Activated CD8-positive, alpha-beta memory T cell treated with anti-CD3 and anti-CD28 coated beads for 36 hours (primary cell): ENCODE data around the gene USP13. TPM values are rescaled to one million over a fixed set of nuclear protein-coding genes. Genes with fewer than 3 reads are reported as not detected.
"Not testable (repeated sequence)": the region's sequence is repeated elsewhere in the genome, so short reads cannot be mapped to it uniquely, and the experiment has no call there.

Experiments
- CTCF ChIA-PET: fragments of 350-600 bp; sonication (Branson Sonifier 250); formaldehyde crosslinking; loops from one replicate; lab custom pipeline; 2021; ENCODE audit warnings: antibody characterized with exemption; lab: Charles Lee
- POLR2A ChIA-PET: fragments of 350-600 bp; sonication (Branson Sonifier 250); formaldehyde crosslinking; loops from one replicate; lab custom pipeline; 2021; ENCODE audit warnings: antibody characterized with exemption; lab: Charles Lee
- total RNA-seq, 2 experiments: library from RNA; stranded (reverse); gene quantifications; one replicate each; pipeline ENCODE4 v1.2.3, GENCODE V29; 2021

The USP13 gene, protein sequence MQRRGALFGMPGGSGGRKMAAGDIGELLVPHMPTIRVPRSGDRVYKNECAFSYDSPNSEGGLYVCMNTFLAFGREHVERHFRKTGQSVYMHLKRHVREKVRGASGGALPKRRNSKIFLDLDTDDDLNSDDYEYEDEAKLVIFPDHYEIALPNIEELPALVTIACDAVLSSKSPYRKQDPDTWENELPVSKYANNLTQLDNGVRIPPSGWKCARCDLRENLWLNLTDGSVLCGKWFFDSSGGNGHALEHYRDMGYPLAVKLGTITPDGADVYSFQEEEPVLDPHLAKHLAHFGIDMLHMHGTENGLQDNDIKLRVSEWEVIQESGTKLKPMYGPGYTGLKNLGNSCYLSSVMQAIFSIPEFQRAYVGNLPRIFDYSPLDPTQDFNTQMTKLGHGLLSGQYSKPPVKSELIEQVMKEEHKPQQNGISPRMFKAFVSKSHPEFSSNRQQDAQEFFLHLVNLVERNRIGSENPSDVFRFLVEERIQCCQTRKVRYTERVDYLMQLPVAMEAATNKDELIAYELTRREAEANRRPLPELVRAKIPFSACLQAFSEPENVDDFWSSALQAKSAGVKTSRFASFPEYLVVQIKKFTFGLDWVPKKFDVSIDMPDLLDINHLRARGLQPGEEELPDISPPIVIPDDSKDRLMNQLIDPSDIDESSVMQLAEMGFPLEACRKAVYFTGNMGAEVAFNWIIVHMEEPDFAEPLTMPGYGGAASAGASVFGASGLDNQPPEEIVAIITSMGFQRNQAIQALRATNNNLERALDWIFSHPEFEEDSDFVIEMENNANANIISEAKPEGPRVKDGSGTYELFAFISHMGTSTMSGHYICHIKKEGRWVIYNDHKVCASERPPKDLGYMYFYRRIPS
- 10 to 100 TPM; 12.9 to 13.8 TPM for total RNA-seq

DNA sequence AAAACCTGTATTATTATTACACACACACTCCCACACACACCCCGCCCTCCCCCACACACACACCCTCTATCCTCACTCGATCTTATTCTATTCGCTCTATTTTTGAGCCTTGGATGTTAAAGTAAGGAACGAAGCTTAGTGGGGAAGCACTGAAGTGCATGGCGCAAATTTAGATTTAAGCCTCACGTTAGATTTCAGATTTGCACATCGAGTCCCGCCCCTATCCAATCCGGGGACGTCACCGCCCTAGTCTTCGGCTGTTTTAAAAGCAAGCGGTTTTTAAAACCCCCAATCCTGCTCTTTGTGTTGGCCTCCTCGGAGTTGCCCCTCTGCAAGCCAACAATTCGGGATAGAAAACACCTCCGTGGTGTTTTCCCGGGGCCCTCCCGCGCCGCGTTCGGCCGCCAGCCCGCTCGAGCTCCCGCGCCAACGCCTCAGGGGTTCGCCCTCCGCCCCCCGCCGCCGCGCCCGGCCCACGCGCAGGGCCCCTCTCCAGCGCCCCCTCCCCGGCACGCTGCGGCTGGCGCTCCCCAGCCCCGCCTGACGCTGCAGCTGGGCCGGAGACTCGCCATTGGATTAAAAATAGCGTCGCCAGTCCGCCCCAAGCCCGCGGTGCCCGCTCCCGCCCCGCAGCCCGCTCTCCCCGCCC, at the start of gene USP13:
TSS of gene USP13 (plus strand) at position 594 of the 649 bp plus-strand sequence. CDS start 186 bp downstream, outside the sequence.
- ChIA-PET POLR2A (interaction anchor here (1.0 kb wide), 1 partner anchor 48 kb away, joined by 3 read pairs; the partner anchor contains the start of genes MRPL47 and NDUFB5), CTCF (no interaction called here)

DNA sequence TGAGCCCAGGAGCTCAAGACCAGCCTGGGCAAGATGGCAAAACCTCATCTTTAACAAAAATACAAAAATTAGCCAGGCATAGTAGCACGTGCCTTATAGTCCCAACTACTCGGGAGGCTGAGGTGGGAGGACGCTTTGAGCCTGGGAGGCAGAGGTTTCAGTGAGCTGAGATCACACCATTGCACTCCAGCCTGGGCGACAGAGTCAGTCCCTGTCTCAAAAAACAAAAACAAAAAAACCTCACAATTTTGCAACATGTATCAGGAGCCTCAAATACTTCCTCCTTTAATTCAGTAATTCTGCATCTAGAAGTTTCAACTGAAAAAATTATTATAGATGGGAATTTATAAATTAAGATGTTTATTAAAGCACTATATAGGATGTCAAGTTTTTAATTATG, 49.5 kb upstream of the USP13 start:
- ChIA-PET POLR2A (interaction anchor here (1.5 kb wide), 1 partner anchor 999 kb away, joined by 4 read pairs; the partner anchor contains the start of gene TTC14), CTCF (no interaction called here)

DNA sequence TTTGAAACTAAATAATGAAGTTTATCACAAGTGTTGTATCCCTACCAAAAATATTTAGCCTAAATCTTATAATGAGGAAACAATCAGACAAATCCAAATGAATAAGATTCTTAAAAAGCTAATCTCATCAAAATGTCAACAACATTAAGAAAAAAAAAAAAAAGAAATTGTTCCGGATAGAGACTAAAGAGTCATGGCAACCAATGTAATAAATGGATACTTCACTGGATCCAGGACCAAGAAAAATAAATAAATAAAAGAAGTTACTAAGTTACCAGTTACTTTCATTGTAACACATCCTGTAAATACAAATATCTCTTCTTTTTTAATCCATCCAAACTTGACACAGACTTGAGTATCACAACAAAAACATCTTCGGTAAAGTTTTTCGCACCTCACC, 49.0 kb upstream of the USP13 start:
- CTCF ChIA-PET: no interaction called here

DNA sequence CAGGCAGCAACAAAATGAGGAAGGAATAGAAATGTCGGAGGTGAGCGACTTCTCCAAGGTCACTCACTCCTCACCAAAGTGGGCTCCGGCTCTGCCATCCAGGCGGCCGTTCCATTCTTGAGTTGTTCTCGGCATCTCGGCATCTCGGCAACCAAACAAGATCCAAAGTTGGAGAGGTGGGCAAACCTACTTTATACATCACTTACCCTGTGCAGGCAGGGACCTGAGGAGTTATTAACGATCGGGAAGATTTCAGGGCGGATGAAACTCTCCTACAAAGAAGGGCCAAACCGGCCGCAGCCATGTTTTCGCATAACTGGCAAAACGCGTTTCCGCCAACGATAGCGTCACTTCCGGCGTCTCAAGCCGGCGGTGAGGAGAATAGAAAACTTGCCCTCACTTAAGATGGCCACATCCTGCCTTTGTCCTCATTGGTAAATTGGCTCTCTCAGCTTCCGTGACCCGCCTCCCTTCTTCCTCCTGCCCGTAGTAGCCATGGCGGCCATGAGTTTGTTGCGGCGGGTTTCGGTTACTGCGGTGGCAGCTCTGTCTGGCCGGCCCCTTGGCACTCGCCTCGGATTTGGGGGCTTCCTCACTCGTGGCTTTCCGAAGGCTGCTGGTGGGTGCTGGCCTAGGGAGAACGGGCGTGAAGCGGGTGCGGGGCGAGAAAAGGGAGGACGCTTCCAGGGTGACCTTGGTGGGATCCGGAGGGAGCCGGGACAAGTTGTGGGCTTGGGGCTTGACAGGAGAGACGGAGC, 48.3 kb upstream of the USP13 start, which contains the start of the genes MRPL47 and NDUFB5:
TSS of gene MRPL47 (minus strand) at position 318 of the 758 bp plus-strand sequence. CDS start at position 304, 14 bp downstream.
TSS of gene NDUFB5 (plus strand) at position 474 of the 758 bp plus-strand sequence. CDS start at position 496, 22 bp downstream.
- ChIA-PET POLR2A (interaction anchor here (0.6 to 1.5 kb wide), 5 partner anchors 14 to 998 kb away, joined by 3 to 10 read pairs (median 4); partner anchors contain the start of genes ACTL6A, TTC14, USP13 and ZNF639), CTCF (interaction anchor here (1.1 kb wide), 1 partner anchor 45 kb away, joined by 5 read pairs; no protein-coding TSS in a partner anchor)

More for the DNA sequence above, 49.0 kb upstream of the USP13 start:
- POLR2A ChIA-PET: interaction anchor here (1.5 kb wide), 1 partner anchor 999 kb away, joined by 4 read pairs; the partner anchor contains the start of gene TTC14

DNA sequence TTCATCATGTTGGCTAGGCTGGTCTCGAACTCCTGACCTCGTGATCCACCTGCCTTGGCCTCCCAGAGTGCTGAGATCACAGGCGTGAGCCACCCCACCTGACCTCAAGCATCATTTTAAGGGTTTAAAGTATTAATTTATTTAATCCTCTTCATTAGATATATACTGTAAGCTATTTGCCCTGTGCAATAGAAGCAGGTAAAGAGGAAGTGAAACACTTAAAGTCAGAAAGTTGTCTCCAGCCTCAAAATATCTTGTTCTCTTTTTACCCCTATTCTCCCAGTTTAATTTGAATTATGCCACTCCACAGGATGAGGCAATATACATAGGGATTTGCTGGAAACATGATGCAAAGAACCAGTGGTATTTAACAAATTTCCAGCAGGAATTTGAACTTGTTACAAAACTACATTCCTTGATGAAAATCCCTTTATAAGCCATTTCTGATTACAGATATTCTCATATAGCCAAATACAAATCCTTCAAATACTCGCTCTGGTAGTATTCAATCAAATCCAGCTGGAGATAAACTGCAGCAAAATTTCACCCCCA, 46.2 kb upstream of the USP13 start:
- ChIA-PET CTCF (no interaction called here), POLR2A (no interaction called here)

DNA sequence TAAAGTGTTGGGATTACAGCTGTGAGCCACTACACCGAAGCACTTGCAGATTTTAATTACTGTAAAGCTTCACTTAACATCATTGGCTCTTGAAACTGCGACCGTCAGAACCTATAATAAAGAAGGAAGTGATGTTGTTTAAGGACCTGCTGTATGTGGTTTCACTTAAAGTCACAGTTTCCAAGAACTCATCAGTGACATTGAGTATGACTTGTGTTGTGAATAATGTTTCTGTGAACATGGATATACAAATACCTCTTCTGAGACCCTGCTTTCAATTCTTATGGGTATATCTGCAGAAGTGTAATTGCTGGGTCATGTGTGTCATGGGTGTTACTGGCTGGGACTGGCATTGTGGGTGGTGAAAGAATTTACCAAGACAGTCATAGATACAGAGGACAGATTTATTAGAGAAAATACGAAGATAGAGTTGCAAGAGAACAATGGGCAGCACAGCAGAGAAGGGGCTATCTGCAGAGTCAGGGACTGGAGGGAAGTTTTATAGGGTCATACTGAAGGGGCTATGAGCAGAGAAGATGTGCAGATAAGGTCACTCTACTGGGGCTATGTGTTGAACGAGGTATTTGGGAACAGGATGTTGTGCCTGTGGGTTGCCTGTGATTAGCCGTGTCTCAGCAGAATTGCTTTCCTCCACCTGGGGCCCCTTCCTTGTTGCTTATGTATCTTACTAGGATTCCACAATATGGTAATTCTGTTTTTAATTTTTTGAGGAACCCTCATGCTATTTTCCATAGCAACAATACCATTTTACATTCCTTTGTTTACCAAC, 43.7 kb upstream of the USP13 start:
- CTCF ChIA-PET: no interaction called here
- POLR2A ChIA-PET: no interaction called here

DNA sequence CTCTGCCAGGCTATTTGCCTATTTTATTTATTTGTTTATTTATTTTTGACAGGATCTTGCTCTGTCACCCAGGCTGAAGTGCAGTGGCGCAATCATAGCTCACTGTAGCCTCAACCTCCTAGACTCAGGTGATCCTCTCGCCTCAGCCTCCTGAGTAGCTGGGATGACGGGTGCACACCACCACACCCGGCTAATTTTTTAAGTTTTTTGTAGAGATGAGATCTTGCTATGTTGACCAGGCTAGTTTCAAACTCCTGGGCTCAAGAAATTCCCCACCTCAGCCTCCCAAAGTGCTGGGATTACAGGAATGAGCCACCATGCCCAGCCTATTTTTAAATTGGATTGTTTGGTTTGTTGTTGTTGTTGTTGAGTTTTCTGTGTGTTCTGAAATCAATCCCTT, 42.8 kb upstream of the USP13 start:
- ChIA-PET POLR2A (no interaction called here), CTCF (no interaction called here)

DNA sequence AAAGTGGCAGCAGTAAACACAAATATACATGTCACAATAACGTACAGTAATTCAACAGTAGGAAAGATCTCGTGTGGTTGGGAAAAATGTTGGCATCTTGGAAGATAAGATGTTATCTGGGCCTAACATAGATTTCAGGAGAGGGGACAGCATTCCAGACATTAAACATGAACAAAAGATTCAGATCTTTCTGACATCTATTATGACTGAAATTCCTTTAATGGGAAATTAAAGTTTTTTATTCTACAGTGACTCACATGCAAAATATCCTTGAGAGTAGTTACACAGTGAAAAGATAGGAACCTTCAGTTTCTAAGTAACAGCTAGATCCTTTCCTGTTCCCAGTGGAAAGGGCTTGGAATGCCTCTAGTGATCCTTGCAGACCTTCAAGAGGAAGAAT, 39.0 kb upstream of the USP13 start:
- ChIA-PET CTCF (no interaction called here), POLR2A (no interaction called here)

DNA sequence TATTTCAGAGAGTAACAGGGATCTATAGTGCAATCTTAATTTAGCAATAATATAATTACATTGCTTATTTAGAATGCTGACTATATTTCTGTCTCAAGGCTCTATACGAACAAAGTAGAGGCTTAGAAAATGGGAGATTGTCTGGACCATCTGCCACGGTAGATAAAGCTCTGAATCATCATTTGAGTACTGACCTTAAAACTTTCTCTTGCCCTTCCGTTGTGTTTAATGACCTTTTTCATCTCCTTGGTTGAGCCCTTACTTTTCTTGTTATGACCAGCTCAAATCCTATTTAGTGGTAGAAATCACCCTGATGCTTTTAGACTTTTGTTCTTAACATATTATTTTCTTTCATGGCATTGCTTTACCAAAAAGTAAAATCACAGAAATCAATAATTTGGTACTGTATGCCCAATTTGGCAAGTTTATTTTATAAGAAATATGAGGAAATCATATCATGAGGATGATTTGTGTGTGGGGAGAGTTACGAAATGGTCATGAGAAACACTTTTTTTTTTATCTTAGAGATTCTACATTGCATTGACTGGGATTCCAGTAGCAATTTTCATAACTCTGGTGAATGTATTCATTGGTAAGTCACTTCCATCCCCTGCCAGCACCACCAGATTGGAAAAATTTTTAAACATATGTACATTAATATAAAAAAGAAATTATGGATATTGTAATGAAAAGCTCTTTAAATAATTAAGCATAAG, 37.2 kb upstream of the USP13 start:
- ChIA-PET CTCF (no interaction called here), POLR2A (no interaction called here)

DNA sequence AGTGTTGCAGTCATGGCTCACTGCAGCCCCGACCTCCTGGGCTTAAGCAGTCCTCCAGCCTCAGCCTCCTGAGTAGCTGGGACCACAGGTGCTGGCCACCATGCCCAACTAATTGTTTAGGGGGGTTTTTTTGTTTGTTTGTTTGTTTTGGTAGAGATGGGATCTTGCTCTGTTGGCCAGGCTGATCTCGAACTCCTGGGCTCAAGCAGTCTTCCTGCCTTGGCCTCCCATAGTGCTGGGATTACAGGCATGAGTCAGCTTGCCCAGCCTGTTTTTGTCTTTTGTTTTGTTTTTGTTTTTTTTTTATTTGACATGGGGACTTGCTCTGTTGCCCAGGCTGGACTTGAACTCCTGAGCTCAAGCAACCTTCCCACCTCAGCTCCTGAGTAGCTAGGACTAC, 30.8 kb upstream of the USP13 start:
- POLR2A ChIA-PET: no interaction called here
- CTCF ChIA-PET: no interaction called here

DNA sequence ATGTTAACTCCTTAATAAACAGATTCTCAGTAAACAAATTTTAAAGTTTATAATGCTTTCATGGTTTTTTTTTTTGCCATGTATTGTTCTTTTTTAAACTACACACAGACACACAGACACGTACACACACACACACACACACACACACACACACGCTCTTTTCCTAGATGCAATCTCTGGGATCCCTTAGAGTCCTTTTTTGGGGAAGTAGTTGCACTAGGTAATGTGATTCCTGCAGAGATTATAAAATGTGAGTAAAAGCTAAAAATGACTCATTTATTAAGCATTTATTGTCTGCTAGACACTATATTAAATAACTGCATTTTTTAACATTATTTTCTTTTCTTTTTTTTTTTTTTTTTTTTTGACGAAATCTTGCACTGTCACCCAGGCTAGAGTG, 28.4 kb upstream of the USP13 start:
- ChIA-PET POLR2A (no interaction called here), CTCF (no interaction called here)

DNA sequence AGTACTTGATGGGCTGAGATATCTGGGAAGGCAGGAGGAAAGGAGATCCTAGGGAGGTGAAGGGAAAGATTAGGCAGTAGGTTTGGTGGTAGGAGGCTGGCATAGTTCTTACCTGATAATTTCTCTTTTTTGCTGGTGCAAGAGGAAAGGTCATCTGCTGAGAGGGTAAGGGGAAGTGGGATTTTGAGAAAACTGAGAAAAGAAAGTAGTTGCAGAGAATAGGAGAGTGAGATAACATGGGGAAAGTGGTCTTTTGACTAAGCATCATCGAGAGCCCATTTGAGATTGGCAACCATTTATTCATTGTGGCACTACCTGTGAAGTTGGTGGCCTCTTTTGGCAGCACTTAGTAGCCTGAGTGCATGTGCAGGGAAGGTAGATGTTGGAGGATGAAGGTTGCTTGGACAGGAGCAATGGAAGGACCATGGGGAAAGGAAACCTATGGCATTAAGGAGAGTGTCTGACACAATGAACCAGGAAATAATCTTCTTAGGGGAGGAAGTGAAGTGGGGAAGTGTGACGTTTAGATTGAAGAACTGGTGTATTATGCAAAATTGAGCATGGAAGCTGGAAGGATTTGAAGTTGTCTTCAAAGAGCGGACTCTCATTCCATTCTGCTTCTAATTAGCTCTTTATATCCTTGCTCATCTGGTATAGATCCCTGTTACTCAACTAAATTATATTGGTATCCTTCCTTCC, 21.9 kb upstream of the USP13 start:
- ChIA-PET POLR2A (no interaction called here), CTCF (no interaction called here)

DNA sequence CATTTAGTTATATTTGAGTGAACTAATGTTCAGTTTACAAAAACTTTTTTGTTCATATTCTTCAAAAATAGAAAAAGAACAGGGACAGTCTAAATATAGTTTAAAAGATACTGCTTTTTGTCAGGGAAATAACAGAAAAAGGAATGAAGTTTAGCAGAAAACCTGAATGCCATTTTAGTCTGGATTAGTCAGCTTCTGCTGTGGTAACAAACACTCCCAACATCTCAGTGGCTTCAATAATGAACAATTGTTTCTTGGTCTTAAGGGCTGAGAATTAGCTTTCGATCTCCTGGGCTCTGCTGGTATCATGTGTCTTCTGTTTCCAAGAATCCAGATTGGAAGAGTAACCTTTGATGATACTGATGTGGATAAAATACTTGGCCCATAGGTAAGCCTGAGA, 12.4 kb upstream of the USP13 start:
- ChIA-PET POLR2A (no interaction called here), CTCF (no interaction called here)

DNA sequence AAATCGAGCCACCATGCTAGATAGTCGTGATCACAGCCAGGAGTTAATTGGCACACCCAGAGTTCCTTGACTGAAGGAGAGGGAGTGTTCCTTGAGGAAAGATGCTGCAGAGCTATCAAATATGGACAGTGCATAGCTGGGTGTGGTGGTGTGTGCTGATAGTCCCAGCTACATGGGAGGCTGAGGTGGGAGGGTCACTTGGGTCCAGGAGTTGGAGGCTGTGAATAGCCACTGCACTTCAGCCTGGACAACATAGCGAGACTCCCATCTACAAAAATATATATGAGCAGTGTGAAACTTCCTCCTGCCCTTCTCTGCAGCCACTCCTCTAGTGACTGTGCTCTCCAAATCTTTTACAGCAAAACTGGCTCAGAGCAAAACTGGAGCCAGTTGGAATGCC, 10.0 kb upstream of the USP13 start:
- POLR2A ChIA-PET: interaction anchor here (0.5 kb wide), 1 partner anchor 432 kb away, joined by 6 read pairs; no protein-coding TSS in a partner anchor
- CTCF ChIA-PET: no interaction called here

DNA sequence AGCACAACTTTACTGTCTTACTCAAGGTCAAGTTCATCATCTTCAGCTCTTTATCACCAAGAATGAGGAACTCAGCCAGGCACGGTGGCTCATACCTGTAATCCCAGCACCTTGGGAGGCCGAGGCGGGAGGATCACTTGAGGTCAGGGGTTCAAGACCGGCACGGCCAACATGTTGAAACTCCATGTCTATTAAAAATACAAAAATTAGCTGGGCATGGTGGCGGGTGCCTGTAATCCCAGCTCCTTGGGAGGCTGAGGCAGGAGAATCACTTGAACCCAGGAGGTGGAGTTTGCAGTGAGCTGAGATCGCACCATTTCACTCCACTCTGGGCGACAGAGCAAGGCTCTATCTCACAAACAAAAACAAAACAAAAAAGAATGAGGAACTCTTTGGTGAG, 9.0 kb upstream of the USP13 start:
- CTCF ChIA-PET: interaction anchor here (0.9 kb wide), 1 partner anchor 10 kb away, joined by 3 read pairs; no protein-coding TSS in a partner anchor
- POLR2A ChIA-PET: not testable (repeated sequence)

DNA sequence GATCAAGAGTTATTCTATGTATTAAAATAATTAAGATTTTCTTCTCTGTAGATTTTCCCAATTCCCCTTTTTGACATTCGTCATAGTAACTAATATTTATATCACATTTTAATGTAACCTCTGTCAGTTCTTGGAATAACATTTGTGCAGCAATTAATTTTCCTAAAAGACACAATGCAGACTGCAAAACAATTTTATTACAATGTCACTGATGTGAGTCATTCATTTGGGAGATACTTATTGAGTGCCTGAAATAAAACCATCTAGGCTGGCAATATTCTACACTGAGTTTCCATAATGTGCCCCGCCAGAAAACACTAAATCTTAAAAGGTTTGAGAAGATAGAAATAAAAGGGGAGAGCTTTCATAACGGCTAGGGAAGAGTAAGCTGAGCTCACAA, 6.7 kb upstream of the USP13 start:
- POLR2A ChIA-PET: no interaction called here

More for the DNA sequence above, 6.7 kb upstream of the USP13 start:
- CTCF ChIA-PET: no interaction called here
